Nephron progenitor cell (in vitro differentiated cells): ENCODE measurements around the gene GRIK4.
A peak's percentile ranks its signal among the peaks of the same experiment; 100 is the strongest.

Source experiments
- DNase-seq: peaks from one replicate; pipeline ENCODE4 v3.0.0; 2021
- H3K27ac Mint-ChIP-seq: 2 replicates; pipeline ENCODE4 v1.8.0; 2021; ENCODE audit warnings: mild to moderate bottlenecking, moderate library complexity, mixed read lengths
- H3K27me3 Mint-ChIP-seq: 2 replicates; pipeline ENCODE4 v1.8.0; 2021; ENCODE audit warnings: mild to moderate bottlenecking, low read depth, mixed read lengths; ENCODE audit not compliant: poor library complexity
- H3K36me3 Mint-ChIP-seq: 2 replicates; pipeline ENCODE4 v1.8.0; 2021; ENCODE audit warnings: low read depth, mixed read lengths
- H3K4me1 Mint-ChIP-seq: 2 replicates; pipeline ENCODE4 v1.8.0; 2021; ENCODE audit warnings: mixed read lengths
- H3K4me3 Mint-ChIP-seq: 2 replicates; pipeline ENCODE4 v1.8.0; 2021; ENCODE audit warnings: mild to moderate bottlenecking, moderate library complexity, mixed read lengths
- H3K9me3 Mint-ChIP-seq: 2 replicates; pipeline ENCODE4 v1.8.0; 2021; ENCODE audit warnings: mild to moderate bottlenecking, moderate library complexity, mixed read lengths
- CTCF ChIP-seq: fragments of 200-600 bp; sonication (generic); IDR thresholded peaks from 2 replicates; pipeline ENCODE4 v1.5.0; 2021; ENCODE audit warnings: antibody characterized with exemption

GRIK4 gene

GRCh38 chr11:120558744-120559431, 47.3 kb downstream of the GRIK4 start:
- H3K36me3 Mint-ChIP-seq = no peaks in the 10 kb centered on the region
- no peak overlapping the region for H3K4me3 Mint-ChIP-seq
- H3K27me3 Mint-ChIP-seq = peaks cover 62% of the 10 kb centered on the region
- H3K27ac Mint-ChIP-seq = no peak overlapping the region
- TF ChIP-seq CTCF = no peak
- H3K9me3 Mint-ChIP-seq = no peaks in the 10 kb centered on the region
- DNase-seq = no peak
- H3K4me1 Mint-ChIP-seq = peaks cover 68% of the 10 kb centered on the region

GRCh38 chr11:120561286-120561685, 49.7 kb downstream of the GRIK4 start:
- peaks cover 61% of the 10 kb centered on the region for H3K4me1 Mint-ChIP-seq
- no peak overlapping the region for H3K4me3 Mint-ChIP-seq
- H3K27me3 Mint-ChIP-seq = peaks cover 60% of the 10 kb centered on the region

GRCh38 chr11:120562806-120563425, 51.4 kb downstream of the GRIK4 start:
- no peak overlapping the region for H3K4me3 Mint-ChIP-seq
- no peaks in the 10 kb centered on the region for H3K36me3 Mint-ChIP-seq
- no peak for DNase-seq
- no peak for TF ChIP-seq CTCF
- H3K27ac Mint-ChIP-seq = no peak overlapping the region
- H3K9me3 Mint-ChIP-seq = no peaks in the 10 kb centered on the region
- peaks cover 51% of the 10 kb centered on the region for H3K27me3 Mint-ChIP-seq
- H3K4me1 Mint-ChIP-seq = peaks cover 51% of the 10 kb centered on the region

More at GRCh38 chr11:120561286-120561685, 49.7 kb downstream of the GRIK4 start:
- Mint-ChIP-seq H3K36me3 (no peaks in the 10 kb centered on the region), H3K27ac (no peak overlapping the region), H3K9me3 (no peaks in the 10 kb centered on the region)
- DNase-seq = no peak
- TF ChIP-seq CTCF = no peak

- Mint-ChIP-seq H3K9me3 (no peaks in the 10 kb centered on the region), H3K4me1 (peaks cover 51% of the 10 kb centered on the region), H3K27ac (no peak overlapping the region), H3K4me3 (peak overlapping the region; percentile 62), H3K27me3 (peaks cover 61% of the 10 kb centered on the region), H3K36me3 (no peaks in the 10 kb centered on the region)
- no peak for TF ChIP-seq CTCF
- DNase-seq = peak; percentile 68
These were observed 52.4 kb downstream of the GRIK4 start for GRCh38 chr11:120563703-120564572.

GRCh38 chr11:120564573-120565311, 53.2 kb downstream of the GRIK4 start:
- Mint-ChIP-seq H3K27ac (no peak overlapping the region), H3K36me3 (no peaks in the 10 kb centered on the region), H3K9me3 (no peaks in the 10 kb centered on the region), H3K27me3 (peaks cover 68% of the 10 kb centered on the region), H3K4me1 (peaks cover 51% of the 10 kb centered on the region), H3K4me3 (peak overlapping the region; percentile 55)
- peak; percentile 73 for DNase-seq
- no peak for TF ChIP-seq CTCF
